ENCODE data around the gene TNNC1.

Gene TNNC1

GRCh38 chr3:52483577-52484381 lies 29.9 kb upstream of the TNNC1 start:
- peak; percentile 56 for FAIRE-seq

DNA sequence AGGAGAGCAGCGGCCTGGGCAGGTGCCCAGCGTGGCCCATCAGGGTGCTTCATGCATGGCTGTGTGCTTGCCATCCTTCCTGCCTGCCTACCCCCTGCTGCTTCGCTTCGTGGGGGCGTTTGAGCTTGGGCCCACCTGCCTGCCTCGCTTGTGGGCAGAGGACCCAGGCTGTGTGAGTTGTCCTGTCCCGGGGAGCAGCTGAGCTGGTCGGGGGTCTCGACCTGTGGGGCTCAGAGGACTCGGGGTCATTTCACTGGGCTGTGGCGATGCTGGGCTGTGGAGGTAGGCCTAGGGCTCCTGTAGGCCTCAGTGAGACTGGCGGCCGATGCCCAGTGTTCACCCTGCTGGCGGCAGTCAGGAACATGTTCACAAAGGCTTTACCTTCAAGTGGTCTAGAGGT lies 29.2 kb upstream of the TNNC1 start:
- no peak for FAIRE-seq

DNA sequence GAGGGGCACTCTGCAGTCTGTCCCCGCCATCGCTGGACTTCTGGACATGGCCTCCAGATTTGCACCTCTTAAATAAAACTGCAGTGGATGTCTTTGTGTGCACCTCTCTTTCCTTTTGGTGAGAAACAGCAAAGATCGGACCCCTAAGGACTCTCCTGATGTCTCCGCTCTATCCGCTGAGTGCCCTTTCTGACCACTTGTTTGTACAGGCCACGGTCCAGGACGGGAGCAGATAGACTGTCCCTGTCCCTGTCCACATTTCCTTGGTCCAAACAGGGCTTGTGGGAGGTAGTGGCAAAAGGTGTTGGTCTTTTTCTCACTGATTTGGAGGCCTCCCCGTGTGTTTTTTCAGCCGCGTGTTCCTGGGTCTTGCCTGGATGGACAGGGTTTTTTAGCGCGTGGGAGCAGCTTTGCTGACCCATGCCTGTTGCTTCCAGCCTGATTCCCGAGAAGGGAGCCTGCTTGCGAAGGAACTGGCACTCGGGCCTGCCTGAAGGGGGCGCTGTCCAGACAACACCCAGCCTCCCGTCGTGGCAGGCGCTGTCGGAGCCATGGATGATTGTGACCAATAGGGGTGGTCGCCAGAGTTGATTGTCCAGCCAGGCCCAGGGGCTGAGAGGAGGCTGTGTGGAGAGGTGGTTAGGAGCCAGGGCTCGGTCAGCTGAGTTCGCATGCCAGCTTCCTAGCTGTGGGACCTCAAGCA lies 28.1 kb upstream of the TNNC1 start:
- no peak for FAIRE-seq

DNA sequence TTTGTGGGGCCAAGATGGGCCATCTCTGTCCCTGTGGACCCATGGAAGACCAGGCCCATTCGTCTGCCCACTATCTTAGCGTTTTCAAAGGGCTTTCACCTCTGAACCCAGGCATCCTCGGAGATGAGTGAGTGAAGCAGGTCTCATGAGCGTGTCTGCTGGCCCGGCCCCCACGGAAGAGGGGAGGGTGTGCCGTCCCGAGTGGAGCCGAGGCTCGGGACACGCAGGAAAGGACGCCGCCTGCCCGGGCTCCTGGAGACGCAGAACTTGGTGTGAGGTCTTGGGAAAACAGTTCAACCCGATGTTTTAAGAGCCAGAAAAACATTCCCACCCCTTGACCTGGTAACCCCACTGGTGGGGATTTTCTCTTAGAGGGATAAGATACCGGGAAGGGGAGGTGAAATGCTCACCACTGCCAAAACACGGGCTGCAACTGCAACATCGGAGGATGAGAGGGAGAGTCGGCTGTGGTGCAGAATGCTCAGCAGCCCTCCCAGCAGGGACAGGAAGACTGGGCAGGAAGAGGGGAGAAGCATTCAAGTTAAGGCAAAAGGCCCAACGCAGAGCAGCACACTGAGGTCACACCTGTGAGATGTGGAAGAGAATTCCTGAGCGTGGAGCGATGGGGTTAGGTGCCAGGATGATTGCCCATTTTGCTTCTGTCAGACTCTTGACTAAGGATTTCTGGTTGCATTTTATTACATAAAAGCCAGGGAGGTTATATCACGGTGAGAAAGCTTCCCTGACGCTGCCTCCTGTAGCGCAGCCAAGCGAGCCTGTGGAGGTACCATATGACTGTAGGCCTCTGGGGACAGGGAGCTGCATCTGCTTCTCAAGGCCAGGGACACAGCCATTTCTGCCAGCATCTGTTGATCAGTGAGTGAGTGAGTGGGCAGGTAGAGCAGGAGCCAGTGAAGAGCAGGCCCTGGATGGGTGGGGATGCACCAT lies 27.2 kb upstream of the TNNC1 start:
- no peak for FAIRE-seq

DNA sequence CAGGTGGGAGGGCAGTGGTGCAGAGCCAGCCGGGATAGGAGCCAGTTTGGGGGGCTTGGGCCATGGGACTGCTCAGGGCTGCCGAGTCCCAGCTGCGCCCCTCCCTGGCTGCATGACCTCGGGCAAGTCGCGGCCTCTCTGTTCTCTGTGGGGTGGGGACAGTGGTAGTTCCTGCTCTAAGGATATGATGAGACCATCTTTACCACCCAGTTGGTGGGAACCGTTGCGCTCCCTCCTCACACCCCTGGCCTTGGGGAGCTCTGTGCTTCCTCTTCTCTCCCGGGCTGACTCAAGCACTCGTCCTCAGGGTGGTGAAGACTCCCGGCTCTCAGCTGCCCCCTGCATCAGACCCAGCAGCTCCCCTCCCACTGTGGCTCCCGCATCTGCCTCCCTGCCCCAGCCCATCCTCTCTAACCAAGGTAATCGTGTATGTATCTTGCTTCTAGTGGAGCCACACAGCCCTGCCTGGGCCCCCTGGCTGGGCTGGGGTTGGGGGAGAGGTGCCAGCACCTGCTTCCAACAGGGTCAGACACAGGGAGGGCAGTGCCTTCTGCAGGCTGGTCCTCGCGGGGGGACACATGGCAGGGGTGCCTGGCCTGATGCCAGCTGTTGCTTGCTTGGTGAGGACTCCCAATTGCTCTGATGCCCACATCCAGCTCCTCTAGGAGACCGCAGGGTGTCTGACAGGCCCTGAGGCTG lies 26.2 kb upstream of the TNNC1 start:
- no peak for FAIRE-seq

DNA sequence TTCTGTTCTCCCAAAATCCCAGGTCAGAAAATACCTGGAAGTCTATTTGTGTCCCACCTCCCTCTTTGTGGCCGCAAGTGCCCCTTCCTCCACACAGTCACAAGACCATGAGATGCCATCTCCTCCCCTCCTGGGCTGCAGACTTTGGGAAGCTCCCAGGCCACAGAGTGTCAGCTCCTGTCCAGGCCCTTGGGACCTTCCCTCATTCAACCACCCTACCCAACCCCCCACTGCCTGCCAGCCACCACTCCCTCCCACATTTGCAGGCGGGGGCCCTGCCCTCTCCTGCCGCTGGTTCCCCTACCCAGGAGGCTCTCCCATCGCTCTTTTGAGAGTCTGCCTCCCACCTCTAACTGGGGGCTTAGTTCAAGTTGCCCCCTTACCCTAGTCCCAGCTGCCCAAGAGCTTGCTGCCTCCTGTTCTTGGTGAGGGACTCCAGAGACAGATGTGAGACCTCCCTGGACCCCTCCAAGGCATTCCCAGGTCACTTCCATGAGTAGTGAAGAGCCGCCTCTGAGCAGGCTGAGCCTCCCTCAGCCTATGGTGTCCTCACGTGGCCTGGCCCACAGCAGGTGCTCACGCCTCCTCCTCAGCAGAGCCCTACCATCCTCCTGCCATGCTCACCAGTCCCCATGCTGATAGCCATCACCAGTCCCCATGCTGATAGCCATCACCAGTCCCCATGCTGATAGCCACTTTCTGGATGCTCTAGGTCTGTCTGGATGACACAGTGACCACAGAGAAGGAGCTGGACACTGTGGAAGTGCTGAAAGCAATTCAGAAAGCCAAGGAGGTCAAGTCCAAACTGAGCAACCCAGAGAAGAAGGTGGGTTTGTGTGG lies 25.4 kb upstream of the TNNC1 start:
- FAIRE-seq, result no peak

DNA sequence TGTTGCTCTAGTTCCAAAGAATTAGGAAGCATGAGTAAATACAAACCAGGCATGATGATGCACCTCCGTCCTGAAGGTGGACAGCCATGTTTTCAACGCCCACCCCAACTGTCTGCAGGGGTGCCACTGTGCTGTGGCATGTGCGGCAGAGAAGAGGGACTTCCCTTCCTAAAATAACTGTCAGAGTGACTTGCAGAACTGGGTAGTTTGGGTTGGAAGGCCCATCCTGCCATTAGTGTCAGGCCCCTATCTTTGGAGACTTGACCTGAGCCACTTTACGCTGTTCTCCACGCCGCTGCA lies 23.9 kb upstream of the TNNC1 start:
- no peak for FAIRE-seq

GRCh38 chr3:52477076-52477795 lies 23.4 kb upstream of the TNNC1 start:
- no peak for FAIRE-seq

DNA sequence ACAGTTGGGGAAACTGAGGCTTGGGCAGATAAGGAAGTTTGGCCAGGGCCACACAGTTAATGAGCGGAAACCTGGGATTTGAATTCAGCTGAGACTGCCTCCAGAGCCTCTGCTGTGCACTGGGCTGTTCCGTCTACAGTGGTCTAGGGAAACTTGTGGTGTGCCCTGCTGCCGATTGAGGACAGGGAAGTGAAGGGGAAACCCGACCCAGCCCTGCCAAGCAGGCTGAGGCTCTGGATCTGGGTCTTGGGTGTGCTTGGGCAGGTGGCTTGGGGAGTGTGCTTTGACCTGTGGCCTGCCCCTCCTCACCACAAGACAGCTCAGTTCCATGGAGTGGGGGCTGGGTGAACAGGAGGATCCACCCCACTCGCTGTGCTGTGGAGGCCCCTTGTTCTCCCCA lies 19.2 kb upstream of the TNNC1 start:
- FAIRE-seq, result no peak

DNA sequence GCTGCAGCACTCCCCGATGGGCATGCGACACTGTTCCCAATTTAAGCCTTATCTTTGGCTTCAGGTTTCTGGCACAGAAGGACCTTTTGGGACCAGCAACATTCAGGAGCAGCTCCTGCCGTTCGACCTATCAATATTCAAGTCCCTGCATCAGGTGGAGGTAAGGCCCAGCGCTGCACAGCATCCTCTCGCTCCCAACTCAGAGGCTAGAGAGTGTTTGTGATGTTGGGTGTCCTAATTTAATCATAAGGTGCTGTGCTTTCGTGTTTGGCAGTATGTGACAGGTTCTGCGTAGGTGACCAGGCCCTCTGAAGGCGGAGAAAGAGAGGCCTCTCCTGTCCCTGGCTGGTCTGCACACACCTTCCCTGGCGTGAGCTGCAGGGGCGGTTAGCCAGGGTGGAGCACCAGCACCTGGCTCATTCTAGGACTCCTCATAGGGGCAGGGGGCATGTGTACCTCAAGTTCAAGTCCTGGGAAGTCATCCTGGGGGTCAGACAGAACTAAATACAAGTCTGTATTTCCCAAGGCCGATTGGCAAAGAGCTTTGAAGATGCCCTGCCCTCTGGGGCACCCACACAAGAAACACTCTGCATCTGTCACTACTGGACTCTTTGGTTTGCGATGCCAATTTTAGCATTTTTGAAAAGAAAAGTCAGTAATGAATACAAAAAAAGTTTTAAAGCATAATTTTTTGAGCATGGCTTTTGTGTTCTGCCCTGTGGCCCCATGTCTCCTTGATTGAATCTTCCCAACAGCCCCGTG lies 18.6 kb upstream of the TNNC1 start:
- no peak for FAIRE-seq

- FAIRE-seq, result no peak
Measured at GRCh38 chr3:52471371-52472238, 17.8 kb upstream of the TNNC1 start.

DNA sequence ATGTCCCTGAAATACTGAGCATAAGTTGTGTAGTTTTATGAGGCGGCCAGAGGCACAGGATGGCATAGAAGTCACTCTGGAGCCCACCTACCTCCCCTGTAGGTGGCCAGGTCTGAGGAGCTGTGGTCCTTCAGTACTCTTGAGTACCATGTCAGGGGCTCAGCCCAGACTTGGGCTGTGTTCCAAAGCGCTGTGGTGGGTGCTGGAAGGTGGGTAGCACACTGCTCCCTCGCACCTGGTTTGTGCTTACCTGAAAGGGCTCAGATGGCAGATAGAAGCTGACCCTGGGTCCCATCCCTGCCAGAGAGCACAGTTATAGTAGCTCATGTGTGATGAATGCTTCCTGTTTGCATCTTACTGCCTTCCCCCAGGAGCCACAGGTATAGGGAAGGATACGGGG lies 17.1 kb upstream of the TNNC1 start:
- FAIRE-seq, result no peak

DNA sequence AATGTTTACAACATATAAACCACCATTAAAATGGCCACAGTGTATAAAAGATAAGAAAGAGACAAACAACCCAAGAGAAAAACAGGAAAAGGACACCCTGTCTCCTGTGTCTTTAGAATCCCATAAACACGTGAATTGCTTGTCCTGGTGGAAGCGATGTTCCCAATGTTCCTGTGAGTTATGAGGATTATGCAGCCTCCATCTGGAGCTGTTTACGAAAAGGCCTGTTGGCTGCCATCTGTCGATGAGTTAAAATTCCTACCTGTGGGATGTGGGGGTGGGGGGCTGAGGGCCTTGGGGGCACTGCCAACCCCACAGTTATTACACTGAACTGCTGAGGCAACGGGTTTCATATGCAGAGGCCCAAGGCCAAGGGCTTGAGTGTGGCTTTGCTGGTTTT lies 15.2 kb upstream of the TNNC1 start:
- FAIRE-seq, result no peak

- no peak for FAIRE-seq
Measured at GRCh38 chr3:52468336-52468735, 14.5 kb upstream of the TNNC1 start.

GRCh38 chr3:52463416-52463815 lies 9.6 kb upstream of the TNNC1 start:
- no peak for FAIRE-seq

- FAIRE-seq, result no peak
Measured at GRCh38 chr3:52461874-52462273, 8.0 kb upstream of the TNNC1 start.

DNA sequence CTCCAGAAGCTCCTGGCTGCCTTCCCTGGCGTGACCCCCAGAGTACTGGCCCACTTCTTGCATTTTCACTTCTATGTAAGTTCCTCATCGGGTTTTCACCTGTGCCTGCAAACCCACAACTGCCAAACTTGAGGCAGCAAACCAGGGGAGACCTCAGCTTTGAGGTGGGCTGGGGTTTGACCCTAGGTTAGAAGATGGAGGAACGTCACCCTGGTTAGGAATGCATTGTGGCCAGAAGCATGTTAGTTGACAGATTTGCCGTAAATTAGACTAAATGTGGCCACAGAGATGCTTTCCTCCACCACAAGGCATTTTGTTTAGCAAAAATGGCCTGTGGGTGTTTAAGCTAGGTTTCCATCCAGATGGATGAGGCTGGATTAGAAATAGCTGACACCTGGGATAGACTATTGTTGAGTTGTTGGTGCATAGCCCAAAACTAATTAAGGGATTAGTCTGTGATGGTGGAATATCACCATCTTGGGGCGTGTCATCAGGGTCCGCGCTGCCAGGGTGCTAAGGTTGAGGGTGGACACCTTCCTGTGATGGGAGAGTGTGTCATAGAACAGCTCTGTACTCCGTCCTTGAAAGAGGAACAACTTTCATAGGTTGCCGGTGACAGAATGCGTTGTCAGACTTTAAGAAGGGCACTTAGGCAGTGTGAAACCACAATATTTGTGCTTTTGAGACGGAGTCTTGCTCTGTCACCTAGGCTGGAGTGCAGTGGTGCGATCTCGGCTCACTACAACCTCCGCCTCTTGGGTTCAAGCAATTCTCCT lies 5.1 kb upstream of the TNNC1 start:
- FAIRE-seq, result no peak

DNA sequence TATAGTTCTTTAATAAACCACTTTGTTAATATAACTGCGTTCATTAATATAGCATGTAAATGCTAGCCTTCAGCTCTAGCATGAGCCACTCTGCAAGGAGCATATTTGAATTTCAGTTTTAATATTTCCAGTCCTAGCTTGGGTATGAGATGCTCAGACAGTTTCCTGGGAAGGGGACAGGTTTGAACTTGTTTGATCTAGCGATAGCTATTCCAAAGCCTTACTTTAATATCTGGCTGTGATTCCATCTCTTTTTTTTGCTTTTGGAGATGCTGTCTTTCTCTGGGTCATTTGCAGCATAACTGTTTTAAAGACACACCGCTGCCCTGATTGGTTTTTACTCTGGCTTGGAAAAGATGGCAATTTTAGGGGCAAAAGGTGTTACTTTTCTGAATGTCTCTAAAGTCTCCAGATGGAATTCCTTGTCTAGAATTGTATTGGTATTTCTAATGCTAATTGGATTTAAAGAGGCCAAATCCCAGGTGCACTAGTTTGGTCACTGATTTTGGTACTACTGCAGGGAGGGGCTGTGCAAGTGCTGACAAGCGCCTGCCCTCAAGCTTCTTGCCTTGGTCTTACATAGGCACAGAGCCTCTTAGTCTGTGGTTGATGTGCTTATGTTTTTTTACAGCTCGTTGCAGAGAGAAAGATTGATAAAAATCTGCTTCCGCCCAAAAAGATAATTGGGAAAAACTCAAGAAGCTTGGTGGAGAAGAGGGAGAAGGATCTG lies 4.4 kb upstream of the TNNC1 start:
- FAIRE-seq, result no peak
